ENCODE measurements around the gene HOXB9.
A peak's percentile ranks its signal among the peaks of the same experiment; 100 is the strongest.

HOXB9 gene

DNA sequence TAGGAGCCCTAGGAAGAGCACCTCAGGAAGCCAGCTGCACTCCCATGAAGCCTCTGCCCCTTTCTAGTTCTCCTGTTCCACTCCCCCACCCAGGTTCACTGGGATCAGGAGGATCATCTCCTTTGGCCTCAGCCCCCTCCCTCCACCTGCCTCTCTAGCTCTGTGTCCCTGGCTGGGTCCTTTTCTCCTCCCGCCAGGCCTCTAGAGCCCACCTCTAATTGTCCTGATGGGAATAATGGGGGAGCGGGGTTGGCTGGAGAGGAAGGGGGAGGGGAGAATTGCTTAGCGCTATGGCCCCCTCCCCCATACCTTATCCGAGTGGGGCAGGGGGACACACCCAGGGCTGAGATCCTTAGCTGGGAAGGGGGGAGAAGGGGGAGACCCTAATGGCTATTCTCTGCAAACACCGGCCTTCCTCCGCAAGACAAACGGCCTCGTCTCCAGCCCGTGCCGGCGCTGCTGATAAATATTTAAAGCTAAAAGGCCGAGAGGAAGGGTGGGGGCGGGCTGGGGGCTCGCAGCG is 16.3 kb downstream of the HOXB9 start:
- DNase-seq, result no peak

DNA sequence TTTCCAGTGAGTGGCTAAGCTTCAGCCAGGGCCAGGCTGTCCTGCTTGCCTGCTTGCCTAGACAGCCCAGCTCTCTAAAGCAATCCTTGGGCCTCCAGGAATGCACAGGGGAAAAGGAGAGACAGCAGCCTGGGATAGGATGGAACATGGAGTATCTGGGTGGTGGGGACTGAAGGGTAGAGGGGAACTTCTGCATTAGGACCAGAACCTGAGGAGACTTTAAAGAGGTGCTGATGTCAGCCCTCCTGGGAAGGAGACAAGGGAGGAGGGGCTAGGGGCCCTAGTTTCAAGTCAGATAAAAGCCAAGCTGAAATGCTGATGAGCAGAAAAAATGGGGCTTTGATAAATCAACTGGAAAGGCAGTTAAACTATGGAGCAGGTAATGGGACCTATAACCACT is 17.1 kb downstream of the HOXB9 start:
- DNase-seq, result no peak

GRCh38 chr17:48608494-48608834 is 17.7 kb downstream of the HOXB9 start:
- no peak for DNase-seq

DNA sequence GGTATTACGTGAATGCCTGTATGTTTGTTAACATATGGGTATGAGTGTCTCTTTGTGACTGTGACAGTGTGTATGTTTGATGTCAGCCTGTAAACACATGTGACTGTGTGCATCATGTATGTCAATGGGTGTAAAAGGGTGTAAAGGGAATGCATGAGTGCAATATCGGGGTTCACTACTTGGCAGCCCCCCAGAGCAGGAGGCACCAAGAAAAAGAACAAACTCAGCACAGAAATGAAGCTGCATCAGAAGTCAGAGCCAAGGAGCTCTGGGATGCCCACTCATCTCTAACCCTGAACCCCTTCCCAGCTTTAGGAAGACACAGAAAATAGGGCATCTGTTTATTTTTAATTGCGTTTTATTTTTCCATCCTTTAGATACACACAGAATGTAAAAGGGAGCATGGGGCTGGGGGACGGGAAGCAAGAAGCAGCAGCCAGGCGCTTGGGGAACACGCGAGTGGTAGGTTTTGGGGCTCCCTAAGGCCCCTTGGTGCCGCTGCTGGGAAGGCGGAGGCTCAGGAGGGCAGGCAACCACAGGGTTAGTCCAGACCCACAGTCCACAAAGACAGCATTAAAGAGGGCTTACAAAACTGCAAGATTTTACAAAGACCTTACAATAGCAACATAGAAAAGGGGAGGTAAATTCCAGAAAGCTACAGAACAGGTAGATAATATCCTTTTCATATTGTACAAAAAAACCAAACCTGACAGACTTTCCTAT is 19.1 kb downstream of the HOXB9 start:
- no peak for DNase-seq

DNA sequence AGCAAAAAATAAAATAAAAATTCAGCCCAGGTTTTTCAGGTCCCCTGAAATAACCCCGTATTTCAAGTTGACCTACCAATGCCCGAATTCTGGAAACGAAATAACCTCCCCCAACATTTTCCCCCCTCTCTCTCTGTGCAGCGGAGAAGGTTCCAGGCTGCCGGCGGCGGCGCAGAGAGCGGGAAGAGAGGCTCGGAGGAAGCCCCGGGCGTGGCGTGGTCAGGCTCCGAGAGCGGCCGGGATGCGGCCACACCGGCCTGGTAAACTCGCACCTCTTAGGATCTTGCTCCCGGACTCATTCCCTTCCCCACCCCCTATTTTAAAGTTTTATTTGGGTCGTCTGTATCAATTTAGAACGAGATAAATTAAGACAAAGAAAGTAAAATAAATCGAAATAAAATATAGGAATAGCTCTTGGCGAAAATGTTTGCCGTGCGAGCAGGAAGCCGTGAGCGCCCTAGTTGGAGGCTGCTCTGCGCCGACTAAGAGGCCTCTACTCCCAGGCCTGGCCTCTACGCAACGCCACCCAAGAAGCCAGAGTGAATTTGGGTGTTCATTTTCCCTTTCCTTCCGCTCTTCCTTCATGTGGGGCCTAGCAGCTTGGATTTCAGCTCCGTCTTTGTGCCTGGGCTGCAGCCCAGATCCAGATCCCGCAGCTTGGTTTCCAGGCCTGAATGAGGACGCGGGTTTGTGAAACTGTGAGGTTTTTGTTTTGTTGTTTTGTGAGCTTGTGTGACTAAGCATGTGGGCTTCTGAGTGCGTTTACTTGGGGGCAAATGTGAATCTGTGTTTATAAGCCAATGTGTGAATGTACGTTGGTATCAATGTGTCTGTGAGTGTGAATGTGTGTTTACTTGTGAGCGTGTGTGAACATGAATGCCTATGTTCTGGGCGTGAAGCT is 19.9 kb downstream of the HOXB9 start:
- no peak for DNase-seq

- DNase-seq, result no peak
Measured at GRCh38 chr17:48605409-48605919, 20.7 kb downstream of the HOXB9 start.

DNA sequence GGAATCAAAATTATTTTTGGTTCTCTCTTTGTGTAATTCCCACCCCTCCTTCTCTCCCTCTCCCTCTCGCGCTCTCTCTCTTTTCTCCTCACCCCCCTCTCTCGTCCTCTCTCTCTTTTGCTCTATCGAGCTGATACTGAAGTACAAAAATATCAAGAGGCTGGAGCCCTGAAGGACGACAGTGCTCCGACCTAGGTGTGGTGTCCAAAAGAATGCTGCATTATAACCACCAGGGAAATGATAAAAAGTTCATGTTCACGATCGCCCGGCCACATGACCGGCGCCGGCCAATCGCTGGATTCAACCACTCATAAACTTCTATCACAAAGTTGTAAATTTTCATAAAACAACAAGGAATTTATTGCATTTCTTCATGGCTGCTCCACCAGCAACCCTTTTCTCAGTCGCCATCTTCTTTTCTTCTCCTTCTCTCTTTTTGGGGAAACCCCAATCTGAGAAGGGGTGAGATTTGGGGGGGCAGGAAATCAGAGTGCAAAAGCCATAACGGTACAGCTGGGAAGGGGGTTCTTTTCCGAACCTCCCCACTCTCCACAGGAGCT is 21.3 kb downstream of the HOXB9 start, which contains the start of gene HOXB6:
HOXB6 (minus strand) TSS at position 217 of the 560 bp plus-strand sequence. CDS start 6,836 bp downstream, outside the sequence.
- no peak for DNase-seq

DNA sequence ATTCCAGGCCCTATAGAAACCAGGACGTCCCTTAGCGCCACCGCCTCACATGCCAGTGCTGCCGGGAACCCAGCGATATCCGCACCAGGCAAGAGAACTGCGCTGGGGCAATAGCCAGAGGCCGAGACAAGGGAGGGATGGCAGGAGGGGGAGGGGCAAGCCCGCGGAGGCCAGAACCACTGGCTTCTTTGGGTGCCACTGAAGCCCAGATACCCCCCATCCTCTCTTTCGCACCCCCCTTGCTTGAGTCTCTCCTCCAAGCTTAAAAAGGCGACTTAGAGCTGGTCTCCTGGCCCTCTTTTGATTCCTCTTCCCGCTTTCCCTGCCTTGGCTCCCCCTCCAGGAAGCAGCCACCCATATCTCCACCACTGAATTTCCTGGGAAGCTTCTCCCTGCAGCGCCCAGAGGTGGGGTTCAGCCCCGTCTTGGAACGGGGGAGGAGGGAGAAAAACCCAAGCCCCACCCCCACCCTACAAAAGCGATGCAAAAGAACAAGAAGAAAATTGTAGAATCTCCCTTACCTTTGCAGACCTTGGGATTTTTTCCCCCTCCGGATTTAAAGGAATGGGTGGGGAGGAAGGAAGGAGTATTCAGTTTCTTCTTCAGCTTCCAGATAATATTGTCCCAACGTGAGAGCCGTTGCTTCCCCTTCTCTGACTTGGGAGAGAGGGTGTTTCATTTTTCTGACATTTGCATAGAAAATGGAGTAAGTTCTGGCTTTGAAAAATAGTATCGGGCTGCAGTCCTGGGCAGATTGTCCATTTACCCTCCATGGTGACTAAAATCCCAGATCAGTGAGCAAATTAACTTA is 22.0 kb downstream of the HOXB9 start:
- no peak for DNase-seq

DNA sequence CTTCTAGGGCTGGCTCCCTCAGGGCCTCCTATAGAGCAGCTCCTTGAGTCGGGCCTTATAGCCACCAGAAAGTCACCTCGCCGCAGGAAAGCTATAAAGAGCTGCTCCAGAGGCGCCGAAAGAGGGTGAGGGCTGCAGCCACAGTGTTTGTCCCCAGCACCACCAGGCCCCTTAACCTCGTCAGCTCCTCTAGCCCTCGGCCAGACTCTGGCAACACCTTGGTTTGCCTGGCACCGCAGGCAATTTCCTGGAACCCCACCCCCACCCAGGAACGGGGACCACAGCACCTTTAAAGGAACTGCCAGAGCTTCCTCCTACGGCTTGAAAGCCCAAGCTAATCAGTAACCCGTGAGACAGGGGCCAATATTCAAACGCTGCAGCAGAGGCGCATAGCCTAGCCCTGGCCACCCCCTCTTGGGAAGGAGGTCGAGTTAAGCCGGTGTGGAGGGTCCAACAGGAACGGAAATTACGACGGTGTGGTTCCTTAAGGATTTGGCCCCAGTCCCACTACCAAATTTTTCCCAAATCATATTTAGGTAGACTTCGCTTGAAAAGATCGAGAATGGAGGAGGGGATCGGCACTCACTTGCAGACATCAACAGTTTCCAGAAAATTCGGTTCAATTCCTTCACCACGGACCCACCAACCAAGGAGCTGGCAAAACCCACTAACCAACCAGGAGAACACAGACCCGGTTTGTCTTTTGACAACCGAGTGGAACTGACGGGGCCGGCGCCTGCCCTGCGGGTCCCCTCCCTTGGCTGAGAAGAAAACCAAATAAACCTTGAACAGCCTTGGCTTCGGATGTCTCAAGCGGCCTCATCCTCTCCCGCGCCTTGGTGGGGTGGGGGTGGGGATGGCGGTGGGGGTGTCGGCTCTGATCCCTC is 24.4 kb downstream of the HOXB9 start:
- DNase-seq, result no peak

GRCh38 chr17:48601207-48601538 is 25.0 kb downstream of the HOXB9 start:
- no peak for DNase-seq

- DNase-seq, result no peak
Measured at GRCh38 chr17:48600244-48601098, 25.7 kb downstream of the HOXB9 start.

DNA sequence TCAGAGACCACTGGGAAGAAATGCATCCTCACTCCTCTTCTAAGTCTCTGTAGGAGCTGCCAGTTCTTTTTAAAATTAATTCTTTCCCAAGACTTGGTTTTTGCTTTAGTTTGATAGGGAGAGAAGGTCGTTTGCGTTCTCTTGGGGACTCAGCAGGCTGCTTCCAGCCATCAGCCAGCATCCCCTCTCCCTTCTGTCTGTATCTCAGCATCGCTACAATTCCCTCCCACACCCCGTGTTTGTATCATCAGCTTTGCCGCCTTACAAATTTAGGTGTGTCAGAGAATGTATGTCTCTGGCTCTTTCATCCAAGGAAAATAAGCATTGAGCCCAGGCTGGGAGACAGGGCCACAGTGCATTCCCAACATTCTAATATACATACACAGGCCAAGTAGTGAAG is 26.8 kb downstream of the HOXB9 start:
- DNase-seq, result no peak

DNA sequence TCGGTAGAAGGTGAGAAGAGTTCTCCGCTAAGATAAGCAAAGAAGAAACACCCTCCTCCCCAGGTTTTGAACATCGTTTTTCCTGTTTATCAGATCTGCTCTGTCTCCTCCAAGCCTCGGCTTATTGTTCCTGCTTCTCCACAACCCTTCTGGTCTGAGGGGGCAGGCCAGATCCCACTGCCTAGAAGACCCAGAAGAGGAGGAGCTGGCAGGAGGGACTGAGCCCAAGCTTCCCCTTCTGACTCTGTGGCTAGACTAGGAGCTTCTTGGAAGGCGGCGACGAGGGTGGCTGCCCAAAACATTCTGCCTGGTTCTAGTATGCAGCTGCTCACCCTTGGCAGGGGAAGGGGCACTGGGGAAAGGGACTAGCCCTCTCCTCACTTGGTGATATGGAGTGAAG is 27.4 kb downstream of the HOXB9 start:
- no peak for DNase-seq

- peak; percentile 34 for DNase-seq
Measured at GRCh38 chr17:48597778-48598631, 28.2 kb downstream of the HOXB9 start.

GRCh38 chr17:48597528-48597777 is 28.7 kb downstream of the HOXB9 start:
- DNase-seq, result no peak

DNA sequence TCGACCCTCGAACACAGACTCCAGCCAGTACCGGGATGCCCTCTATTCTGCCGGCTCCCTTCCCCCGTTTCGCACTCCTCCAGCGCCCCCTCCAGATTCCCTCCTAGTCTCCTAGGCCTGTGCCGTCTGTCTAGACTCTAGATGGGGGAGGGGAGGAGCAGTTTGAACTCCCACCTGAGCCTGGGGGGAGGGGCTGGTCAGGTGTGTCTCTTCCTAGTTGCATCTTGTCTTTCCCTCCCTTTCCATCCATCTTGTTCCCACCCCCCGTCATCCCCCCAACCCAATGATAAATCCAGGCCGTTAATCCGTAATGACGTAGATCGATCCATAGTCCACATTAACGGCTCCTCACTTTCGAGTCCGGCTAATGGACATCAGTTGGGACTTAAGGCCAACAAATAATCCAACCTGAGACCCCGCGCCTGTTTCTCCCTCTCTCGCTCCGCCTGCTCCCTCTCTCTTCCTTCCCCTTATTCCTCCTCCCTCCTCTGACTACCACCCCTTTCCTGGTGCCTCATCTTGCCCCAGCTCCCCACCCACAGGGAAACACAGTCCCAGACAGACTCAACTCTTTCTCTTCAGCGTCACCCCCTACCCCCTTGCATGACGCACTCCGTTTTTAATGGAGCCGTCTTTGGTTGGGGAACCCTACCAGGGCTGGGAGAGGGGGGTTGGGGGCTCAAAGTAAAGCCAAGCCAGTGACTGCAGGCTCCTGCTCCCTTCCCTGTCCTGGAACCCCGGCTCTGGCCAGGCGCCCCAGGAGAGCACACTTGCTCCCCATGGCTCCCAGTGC is 29.2 kb downstream of the HOXB9 start:
- no peak for DNase-seq

DNA sequence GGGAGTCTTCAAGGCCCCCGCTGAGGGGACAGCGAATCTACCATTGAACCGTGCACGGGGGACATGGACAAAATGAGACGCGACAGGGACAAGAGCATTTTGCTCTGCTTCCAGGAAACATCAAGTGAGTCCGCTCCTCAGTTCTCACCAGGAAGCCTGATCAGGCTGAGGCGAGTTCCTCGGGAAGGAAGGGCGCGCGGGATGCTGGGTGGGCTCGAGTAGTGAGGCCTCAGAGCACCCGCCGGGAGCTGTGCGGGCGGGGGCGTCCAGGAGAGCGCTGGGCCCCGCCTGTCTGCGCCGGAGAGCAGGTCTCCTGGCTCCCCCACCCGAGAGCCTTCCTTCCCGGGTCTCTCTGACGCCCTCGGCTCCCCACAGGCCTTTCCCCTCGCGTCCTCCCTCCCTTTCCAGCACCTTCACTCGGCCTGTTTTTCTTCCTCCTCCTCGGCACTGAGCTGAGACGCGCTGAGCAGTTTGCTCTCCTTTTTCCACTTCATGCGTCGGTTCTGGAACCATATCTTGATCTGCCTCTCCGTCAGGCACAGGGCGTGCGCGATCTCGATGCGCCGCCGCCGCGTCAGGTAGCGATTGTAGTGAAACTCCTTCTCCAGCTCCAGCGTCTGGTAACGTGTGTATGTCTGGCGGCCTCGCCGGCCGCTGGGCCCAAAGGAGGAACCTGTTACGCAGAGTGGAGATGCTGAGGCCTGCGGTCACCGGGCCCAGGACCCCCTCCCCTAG is 30.0 kb downstream of the HOXB9 start:
- DNase-seq, result no peak

DNA sequence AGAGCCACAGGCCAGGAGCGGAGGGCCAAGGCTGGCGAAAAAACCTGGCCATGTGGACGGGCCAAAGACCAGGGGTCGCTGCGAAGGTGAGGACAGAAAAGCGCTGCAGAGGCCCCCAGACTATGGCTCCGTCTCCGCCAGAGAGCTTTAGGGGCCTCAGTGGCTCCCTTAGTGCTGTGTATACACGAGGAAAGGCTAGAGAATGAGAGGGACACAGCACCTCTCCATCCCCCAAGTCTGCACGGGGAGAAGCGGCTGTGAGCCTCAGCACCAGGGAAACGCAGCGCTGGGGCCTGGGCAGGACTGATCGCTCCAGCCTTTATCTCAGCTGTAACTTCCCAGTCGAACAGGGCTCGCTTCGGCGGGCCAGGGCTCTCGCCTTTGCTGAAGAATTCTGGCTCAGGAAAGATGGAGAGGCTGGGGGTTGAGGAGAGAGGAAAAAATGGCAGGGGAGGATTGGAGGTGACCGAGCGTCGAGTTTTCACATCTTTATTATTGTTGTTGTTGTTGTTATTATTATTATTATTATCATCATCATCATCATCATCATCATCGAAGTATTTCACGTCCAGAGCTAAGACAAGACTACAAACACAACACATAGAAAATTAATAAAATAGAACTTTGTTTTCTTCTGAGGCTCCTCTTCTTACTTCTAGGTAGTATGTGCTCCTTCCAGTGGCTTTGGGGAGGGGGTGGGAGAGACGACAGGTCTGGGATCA is 30.7 kb downstream of the HOXB9 start:
- DNase-seq, result no peak

All from CD4-positive, alpha-beta T cell treated with Interleukin-4 for 4 hours (primary cell).